Measurements from ENCODE around the gene ARHGAP24.

DNA sequence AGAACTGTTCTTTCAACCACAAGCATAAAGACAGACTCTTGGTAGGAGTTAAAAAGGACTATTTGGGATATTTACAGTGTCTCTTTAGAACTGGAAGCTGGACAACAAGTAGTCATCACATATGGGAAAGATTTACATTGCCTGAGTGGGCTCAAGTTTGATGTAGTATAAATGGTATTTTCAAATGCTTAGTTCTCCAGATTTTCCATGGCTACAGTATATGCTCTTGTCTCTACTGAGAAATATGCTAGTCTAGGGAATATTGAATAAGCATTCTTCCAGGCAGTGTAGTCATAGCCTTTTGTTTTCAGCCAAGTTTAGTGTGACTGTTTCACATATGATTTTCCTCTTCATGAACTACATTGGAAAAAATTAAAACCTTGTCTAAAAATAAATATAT lies 315.6 kb downstream of the ARHGAP24 start:
- TF ChIP-seq, protein P1, sequence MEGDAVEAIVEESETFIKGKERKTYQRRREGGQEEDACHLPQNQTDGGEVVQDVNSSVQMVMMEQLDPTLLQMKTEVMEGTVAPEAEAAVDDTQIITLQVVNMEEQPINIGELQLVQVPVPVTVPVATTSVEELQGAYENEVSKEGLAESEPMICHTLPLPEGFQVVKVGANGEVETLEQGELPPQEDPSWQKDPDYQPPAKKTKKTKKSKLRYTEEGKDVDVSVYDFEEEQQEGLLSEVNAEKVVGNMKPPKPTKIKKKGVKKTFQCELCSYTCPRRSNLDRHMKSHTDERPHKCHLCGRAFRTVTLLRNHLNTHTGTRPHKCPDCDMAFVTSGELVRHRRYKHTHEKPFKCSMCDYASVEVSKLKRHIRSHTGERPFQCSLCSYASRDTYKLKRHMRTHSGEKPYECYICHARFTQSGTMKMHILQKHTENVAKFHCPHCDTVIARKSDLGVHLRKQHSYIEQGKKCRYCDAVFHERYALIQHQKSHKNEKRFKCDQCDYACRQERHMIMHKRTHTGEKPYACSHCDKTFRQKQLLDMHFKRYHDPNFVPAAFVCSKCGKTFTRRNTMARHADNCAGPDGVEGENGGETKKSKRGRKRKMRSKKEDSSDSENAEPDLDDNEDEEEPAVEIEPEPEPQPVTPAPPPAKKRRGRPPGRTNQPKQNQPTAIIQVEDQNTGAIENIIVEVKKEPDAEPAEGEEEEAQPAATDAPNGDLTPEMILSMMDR (IDR thresholded peaks at IDR 0.05), result no peak
- no peak for TF ChIP-seq POLR2A (IDR thresholded peaks at IDR 0.05)
- no peak for TF ChIP-seq POLR2AphosphoS5 (IDR thresholded peaks at IDR 0.05)

All from breast epithelium (tissue), 3 donors.